ENCODE measurements around the gene BMF.

- TF ChIP-seq POLR2A (IDR thresholded peaks at IDR 0.05) (no peak), CTCF (IDR thresholded peaks at IDR 0.05) (no peak)
Measured at GRCh38 chr15:40133544-40133943, 24.9 kb upstream of the BMF start.

Measured in thyroid gland (tissue), 4 donors.